GM12874 (cell line): Measurements from ENCODE around the gene CHST1.

Source experiments
- CTCF ChIP-seq: IDR thresholded peaks from 2 replicates; pipeline ENCODE4 v1.5.1; 2011; ENCODE audit warnings: low read depth, mild to moderate bottlenecking, control low read depth, low read length, moderate library complexity; ENCODE audit not compliant: insufficient read depth

CHST1 gene

GRCh38 chr11:45644981-45645889, 20.2 kb downstream of the CHST1 start:
- TF ChIP-seq CTCF: no peak

DNA sequence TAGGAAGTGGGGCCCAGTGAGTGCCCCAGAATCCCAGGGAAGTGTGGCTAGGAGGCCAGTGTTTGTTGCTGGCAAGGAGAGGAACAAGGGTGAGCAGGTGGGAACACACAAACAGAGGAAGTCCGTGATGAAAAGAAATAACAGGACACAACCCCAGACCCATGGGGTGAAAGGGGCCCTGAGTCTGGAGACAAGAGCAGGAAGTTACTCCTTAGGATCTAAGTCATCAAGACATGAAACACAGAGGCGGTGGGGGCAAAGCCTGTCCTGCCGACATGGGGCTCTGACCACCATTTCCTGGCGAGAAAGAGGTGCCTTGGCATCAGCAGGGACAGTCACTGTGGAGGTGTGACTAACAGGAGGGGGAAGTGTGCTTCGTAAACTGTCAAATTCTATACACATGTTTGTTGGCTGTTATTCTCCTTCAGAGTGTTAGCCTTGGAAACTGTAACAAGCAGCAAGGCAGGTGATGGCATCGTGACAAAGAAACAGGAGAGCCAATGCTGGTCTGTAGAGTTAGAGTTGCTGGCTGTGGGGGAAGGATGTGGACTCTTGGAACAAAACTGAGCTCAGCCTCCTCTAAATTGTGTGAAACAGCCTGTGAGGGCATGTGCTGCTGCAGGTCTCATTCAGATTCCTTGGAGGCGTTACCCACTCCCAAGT, 21.7 kb downstream of the CHST1 start:
- no peak for TF ChIP-seq CTCF

DNA sequence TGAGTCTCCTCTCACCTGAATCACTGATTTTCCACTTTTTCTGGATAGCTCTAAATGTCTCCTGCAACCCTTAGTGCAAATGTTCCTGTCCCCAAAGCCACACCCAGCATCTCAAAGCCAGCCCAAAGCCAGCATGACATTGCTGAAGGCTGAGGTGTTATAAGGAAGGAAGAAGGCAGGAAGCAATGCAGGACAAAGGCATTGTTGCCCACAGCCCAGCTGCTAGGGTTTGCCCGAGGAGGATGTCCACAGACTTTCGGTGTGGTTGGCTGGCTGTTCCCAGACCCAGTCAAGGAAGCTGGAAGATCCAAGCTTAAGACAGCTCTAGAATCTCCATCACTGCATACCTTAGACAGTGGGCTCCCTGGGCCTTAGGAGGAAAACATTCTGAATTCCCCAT, 23.5 kb downstream of the CHST1 start:
- no peak for TF ChIP-seq CTCF

- TF ChIP-seq CTCF: no peak
Observed at GRCh38 chr11:45638051-45638450, 27.4 kb downstream of the CHST1 start.

DNA sequence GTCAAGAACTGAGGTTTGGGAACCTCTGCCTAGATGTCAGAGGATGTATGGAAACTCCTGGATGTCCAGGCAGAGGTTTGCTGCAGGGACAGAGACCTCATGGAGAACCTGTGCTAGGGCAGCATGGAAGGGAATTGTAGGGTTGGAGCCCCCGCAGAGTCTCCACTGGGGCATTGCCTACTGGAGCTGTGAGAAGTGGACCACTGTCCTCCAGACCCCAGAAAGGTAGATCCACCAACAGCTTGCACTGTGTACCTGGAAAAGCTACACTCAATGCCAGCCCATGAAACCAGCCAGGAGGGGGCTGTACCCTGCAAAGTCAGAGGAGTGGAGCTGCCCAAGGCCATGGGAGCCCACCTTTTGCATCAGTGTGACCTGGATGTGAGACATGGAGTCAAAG, 29.5 kb downstream of the CHST1 start:
- no peak for TF ChIP-seq CTCF

GRCh38 chr11:45625611-45626010, 39.8 kb downstream of the CHST1 start:
- TF ChIP-seq CTCF: no peak

DNA sequence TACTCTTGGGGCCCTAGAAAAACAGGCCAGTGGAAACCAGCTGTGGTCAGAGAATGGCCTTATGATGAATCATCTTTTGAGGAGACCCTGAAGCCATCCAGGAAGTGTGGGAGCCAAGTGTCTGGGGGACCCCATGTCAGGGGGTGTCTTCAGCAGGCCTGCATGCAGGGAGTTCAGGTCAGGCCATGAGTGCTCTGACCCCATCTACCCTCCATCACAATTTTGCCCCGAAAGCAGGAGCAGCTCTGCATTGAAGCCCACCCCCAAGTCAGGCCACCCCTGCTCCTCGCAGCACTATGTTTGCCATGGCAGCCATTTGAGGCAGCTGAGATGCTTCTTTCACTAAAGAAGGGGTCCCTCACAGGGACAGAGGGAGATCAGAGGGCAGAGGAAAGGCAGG, 41.3 kb downstream of the CHST1 start:
- TF ChIP-seq CTCF: no peak
